ENCODE results near the gene CAMSAP2. TPM values are rescaled to one million over a fixed set of nuclear protein-coding genes. Genes with fewer than 3 reads are reported as not detected.

Gene CAMSAP2
- total RNA-seq, 4 donors from 2014 or later = 9.2 to 27.5 (median 19.7) TPM

DNA sequence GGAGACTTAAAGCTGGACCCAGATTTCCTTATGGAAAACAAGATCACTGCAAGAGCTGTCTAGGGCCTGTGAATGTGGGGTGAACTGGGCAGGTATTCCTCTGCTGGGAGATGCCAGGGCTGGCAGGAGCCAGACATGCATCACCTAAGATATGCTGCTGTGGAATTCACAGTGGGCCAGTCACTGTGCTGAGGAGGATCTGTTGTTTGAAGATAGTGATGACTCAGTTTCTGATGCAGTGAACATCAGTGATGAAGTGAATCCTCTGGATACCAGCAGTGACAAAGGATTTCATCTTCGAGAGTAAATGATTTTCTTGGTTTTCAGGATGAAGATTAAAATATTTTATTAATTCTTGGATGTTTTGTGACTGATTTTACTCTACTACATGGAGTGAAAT lies 29.9 kb upstream of the CAMSAP2 start:
- TF ChIP-seq POLR2A (IDR thresholded peaks at IDR 0.05) = no peak
- TF ChIP-seq, protein P1, sequence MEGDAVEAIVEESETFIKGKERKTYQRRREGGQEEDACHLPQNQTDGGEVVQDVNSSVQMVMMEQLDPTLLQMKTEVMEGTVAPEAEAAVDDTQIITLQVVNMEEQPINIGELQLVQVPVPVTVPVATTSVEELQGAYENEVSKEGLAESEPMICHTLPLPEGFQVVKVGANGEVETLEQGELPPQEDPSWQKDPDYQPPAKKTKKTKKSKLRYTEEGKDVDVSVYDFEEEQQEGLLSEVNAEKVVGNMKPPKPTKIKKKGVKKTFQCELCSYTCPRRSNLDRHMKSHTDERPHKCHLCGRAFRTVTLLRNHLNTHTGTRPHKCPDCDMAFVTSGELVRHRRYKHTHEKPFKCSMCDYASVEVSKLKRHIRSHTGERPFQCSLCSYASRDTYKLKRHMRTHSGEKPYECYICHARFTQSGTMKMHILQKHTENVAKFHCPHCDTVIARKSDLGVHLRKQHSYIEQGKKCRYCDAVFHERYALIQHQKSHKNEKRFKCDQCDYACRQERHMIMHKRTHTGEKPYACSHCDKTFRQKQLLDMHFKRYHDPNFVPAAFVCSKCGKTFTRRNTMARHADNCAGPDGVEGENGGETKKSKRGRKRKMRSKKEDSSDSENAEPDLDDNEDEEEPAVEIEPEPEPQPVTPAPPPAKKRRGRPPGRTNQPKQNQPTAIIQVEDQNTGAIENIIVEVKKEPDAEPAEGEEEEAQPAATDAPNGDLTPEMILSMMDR (IDR thresholded peaks at IDR 0.05) = no peak
- no peaks in the 10 kb centered on the region for H3K27me3 ChIP-seq
- no peak overlapping the region for H3K27ac ChIP-seq
- 76 to 80% methylated on average over 1 of the region's 1 CpG for WGBS, 2 donors
- no peaks in the 10 kb centered on the region for H3K36me3 ChIP-seq
- no peaks in the 10 kb centered on the region for H3K4me1 ChIP-seq
- no peaks in the 10 kb centered on the region for H3K9me3 ChIP-seq
- H3K4me3 ChIP-seq = no peak overlapping the region
- DNase-seq = no peak
- intact Hi-C loops (cut with DNase I) = no loop called here

DNA sequence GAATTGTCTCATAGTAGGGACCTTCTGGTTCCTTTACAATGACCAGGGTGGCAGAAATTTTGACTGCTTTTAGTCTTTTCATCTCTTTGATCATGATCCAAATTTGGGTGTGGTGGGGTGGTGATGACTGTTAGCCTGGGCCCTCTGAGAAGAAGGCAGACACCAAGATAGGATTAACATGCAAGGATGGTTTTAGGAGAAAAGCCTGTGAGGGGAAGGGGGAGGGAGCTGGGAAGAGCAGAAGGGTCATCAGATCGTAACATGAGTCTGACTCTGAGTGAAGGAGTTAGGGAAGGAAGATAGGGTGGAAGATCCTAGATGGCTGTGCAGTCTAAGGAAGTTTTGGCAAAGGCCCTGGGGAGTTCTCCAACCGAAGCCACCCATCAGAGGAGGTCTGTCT lies 28.5 kb upstream of the CAMSAP2 start:
- Histone ChIP-seq H3K27me3 (no peaks in the 10 kb centered on the region), H3K4me1 (no peaks in the 10 kb centered on the region), H3K4me3 (no peak overlapping the region), H3K27ac (no peak overlapping the region), H3K36me3 (no peaks in the 10 kb centered on the region), H3K9me3 (no peaks in the 10 kb centered on the region)
- 89 to 93% methylated on average over 2 of the region's 2 CpGs for WGBS, 2 donors
- TF ChIP-seq, protein P1 (IDR thresholded peaks at IDR 0.05) = no peak
- TF ChIP-seq POLR2A (IDR thresholded peaks at IDR 0.05) = no peak
- intact Hi-C loops (cut with DNase I) = no loop called here
- no peak for DNase-seq

DNA sequence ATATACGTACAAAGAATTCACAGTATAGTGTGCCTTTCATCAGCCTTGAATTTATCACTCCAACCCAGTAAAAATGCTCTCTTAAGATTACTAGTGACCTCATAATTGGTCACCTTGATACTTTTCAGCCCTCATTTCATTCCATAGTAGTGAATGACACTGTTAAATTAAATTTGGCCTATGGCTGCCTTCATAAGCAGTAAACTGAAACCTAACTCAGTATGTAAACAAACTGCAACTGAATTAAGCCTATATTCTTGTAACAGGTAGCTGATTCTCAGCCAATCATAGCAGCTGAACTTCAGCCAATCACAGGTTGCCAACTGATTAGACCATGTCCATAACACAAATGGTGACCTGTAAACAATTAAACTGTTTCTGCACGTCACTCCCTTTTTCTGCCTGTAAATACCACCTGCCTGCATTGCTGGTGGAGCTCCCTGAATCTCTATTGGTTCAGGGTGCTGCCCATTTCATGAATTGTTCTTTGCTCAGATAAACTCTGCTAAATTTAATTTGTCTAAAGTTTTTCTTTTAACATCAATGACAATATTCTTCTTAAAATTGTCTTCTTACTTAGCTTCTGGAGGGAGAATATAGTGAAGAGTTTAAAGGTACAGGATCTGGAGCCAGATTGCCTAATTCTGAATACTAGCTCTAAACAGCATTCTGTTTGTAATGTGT lies 24.0 kb upstream of the CAMSAP2 start:
- Histone ChIP-seq H3K4me1 (no peaks in the 10 kb centered on the region), H3K9me3 (no peaks in the 10 kb centered on the region), H3K27me3 (no peaks in the 10 kb centered on the region), H3K36me3 (no peaks in the 10 kb centered on the region), H3K4me3 (no peak overlapping the region), H3K27ac (no peak overlapping the region)
- 85% methylated on average over 2 of the region's 2 CpGs for WGBS, 2 donors
- TF ChIP-seq POLR2A (IDR thresholded peaks at IDR 0.05) = no peak
- TF ChIP-seq, protein P1 (IDR thresholded peaks at IDR 0.05) = no peak
- DNase-seq = no peak
- intact Hi-C loops (cut with DNase I) = no loop called here

- no peaks in the 10 kb centered on the region for H3K9me3 ChIP-seq
- no peak overlapping the region for H3K27ac ChIP-seq
- intact Hi-C loops (cut with DNase I) = no loop called here
Measured at GRCh38 chr1:200720199-200720598, 18.5 kb upstream of the CAMSAP2 start.

GRCh38 chr1:200724064-200724463 lies 14.6 kb upstream of the CAMSAP2 start:
- no peak for DNase-seq
- no peak overlapping the region for H3K27ac ChIP-seq
- no peaks in the 10 kb centered on the region for H3K36me3 ChIP-seq
- no peak overlapping the region for H3K4me3 ChIP-seq
- no peaks in the 10 kb centered on the region for H3K27me3 ChIP-seq
- TF ChIP-seq, protein P1 (IDR thresholded peaks at IDR 0.05) = no peak
- TF ChIP-seq POLR2A (IDR thresholded peaks at IDR 0.05) = no peak
- H3K4me1 ChIP-seq = no peaks in the 10 kb centered on the region
- intact Hi-C loops (cut with DNase I) = no loop called here
- no peaks in the 10 kb centered on the region for H3K9me3 ChIP-seq

More at GRCh38 chr1:200720199-200720598, 18.5 kb upstream of the CAMSAP2 start:
- H3K36me3 ChIP-seq = no peaks in the 10 kb centered on the region
- no peak for DNase-seq
- H3K27me3 ChIP-seq = no peaks in the 10 kb centered on the region
- no peak overlapping the region for H3K4me3 ChIP-seq
- H3K4me1 ChIP-seq = no peaks in the 10 kb centered on the region
- WGBS, 2 donors = 88 to 100% methylated on average over 1 of the region's 1 CpG
- no peak for TF ChIP-seq POLR2A (IDR thresholded peaks at IDR 0.05)
- TF ChIP-seq, protein P1 (IDR thresholded peaks at IDR 0.05) = no peak

All from esophagus squamous epithelium (tissue), 5 donors.